ENCODE measurements around the gene MCTP1. TPM values are rescaled to one million over a fixed set of nuclear protein-coding genes. Genes with fewer than 3 reads are reported as not detected.

MCTP1 gene
- total RNA-seq, 2 experiments from 2014 or later, result not detected

DNA sequence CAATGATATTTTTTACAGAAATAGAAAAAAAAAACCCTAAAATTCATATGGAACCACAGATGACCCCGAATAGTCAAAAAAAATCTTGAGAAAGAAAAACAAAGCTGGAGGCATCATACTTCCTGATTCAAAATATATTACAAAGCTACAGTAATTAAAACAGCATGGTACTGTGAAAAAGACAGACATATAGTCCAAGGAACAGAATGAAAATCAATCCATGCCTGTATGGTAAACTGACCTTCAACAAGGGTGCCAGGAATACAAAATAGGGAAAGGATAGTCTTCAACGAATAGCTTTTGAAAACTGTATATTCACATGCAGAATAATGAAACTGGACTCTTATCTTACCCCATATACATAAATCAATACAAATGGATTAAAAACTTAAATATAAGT is 307.5 kb downstream of the MCTP1 start:
- H3K79me2 ChIP-seq (ENCODE audit: insufficient read depth, low read depth, low read length), result no peaks in the 10 kb centered on the region
- TF ChIP-seq, protein P1, sequence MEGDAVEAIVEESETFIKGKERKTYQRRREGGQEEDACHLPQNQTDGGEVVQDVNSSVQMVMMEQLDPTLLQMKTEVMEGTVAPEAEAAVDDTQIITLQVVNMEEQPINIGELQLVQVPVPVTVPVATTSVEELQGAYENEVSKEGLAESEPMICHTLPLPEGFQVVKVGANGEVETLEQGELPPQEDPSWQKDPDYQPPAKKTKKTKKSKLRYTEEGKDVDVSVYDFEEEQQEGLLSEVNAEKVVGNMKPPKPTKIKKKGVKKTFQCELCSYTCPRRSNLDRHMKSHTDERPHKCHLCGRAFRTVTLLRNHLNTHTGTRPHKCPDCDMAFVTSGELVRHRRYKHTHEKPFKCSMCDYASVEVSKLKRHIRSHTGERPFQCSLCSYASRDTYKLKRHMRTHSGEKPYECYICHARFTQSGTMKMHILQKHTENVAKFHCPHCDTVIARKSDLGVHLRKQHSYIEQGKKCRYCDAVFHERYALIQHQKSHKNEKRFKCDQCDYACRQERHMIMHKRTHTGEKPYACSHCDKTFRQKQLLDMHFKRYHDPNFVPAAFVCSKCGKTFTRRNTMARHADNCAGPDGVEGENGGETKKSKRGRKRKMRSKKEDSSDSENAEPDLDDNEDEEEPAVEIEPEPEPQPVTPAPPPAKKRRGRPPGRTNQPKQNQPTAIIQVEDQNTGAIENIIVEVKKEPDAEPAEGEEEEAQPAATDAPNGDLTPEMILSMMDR (conservative IDR thresholded peaks at IDR 0.05; ENCODE audit: low read length), result no peak
- no peak for TF ChIP-seq EZH2phosphoT487 (IDR thresholded peaks at IDR 0.05; ENCODE audit: borderline replicate concordance, low read depth, low read length)
- no TSS peak for BruUV-seq (replicated peaks)
- no peak overlapping the region for H3K27ac ChIP-seq (ENCODE audit: low read depth, low read length, poor library complexity, severe bottlenecking)
- H3K4me1 ChIP-seq (ENCODE audit: insufficient read depth, low read length, poor library complexity, severe bottlenecking), result no peaks in the 10 kb centered on the region
- no peaks in the 10 kb centered on the region for H3K9me2 ChIP-seq (ENCODE audit: insufficient read depth, low read length)
- H3K9me3 ChIP-seq (ENCODE audit: low read length), result peaks cover 12% of the 10 kb centered on the region
- H2AFZ ChIP-seq (ENCODE audit: low read length), result no peak overlapping the region
- DNase-seq (ENCODE audit: low spot score), result no peak
- H3K36me3 ChIP-seq (ENCODE audit: insufficient read depth, low read length), result no peaks in the 10 kb centered on the region
- intact Hi-C loops (cut with micrococcal nuclease; ENCODE audit: unreplicated experiment), result no loop called here
- CTCF ChIA-PET (ENCODE audit: unreplicated experiment), result no interaction called here
- POLR2A ChIA-PET, result interaction anchor here (0.6 to 0.8 kb wide), 2 partner anchors 9 to 672 kb away, joined by 3 to 4 read pairs; no protein-coding TSS in a partner anchor
- H3K4me3 ChIP-seq (ENCODE audit: low read depth, low read length, poor library complexity, severe bottlenecking), result no peak overlapping the region
- no peaks in the 10 kb centered on the region for H4K20me1 ChIP-seq (ENCODE audit: insufficient read depth, low read length)
- no peak overlapping the region for H3K4me2 ChIP-seq (ENCODE audit: low read length)

DNA sequence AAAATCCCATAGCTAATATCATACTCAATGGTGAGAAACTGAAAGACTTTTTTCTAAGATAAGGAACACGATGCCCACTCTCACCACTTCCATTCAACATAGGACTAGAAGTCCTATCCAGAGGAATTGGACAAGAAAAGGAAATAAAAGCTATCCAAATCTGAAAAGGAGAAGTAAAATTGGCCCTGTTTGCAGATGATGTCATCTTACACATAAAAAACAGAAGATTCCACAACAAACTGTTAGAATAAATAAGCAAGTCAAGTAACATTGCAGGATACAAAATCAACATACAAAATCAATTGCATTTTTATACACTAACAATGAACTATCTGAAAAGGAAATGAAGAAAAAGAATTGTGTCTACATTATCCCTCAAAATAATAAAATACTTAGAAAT is 308.0 kb downstream of the MCTP1 start:
- no TSS peak for BruUV-seq (replicated peaks)
- H3K9me2 ChIP-seq (ENCODE audit: insufficient read depth, low read length), result no peaks in the 10 kb centered on the region
- no peak overlapping the region for H2AFZ ChIP-seq (ENCODE audit: low read length)
- no peak for DNase-seq (ENCODE audit: low spot score)
- POLR2A ChIA-PET, result interaction anchor here (0.6 to 0.8 kb wide), 2 partner anchors 9 to 672 kb away, joined by 3 to 4 read pairs; no protein-coding TSS in a partner anchor
- no peaks in the 10 kb centered on the region for H3K4me1 ChIP-seq (ENCODE audit: insufficient read depth, low read length, poor library complexity, severe bottlenecking)
- CTCF ChIA-PET (ENCODE audit: unreplicated experiment), result no interaction called here
- no peaks in the 10 kb centered on the region for H3K79me2 ChIP-seq (ENCODE audit: insufficient read depth, low read depth, low read length)
- peaks cover 12% of the 10 kb centered on the region for H3K9me3 ChIP-seq (ENCODE audit: low read length)
- no peak overlapping the region for H3K27ac ChIP-seq (ENCODE audit: low read depth, low read length, poor library complexity, severe bottlenecking)
- H3K36me3 ChIP-seq (ENCODE audit: insufficient read depth, low read length), result no peaks in the 10 kb centered on the region
- H4K20me1 ChIP-seq (ENCODE audit: insufficient read depth, low read length), result no peaks in the 10 kb centered on the region
- no peak overlapping the region for H3K4me2 ChIP-seq (ENCODE audit: low read length)
- intact Hi-C loops (cut with micrococcal nuclease; ENCODE audit: unreplicated experiment), result no loop called here
- no peak overlapping the region for H3K4me3 ChIP-seq (ENCODE audit: low read depth, low read length, poor library complexity, severe bottlenecking)
- TF ChIP-seq EZH2phosphoT487 (IDR thresholded peaks at IDR 0.05; ENCODE audit: borderline replicate concordance, low read depth, low read length), result no peak
- TF ChIP-seq, protein P1 (conservative IDR thresholded peaks at IDR 0.05; ENCODE audit: low read length), result no peak

DNA sequence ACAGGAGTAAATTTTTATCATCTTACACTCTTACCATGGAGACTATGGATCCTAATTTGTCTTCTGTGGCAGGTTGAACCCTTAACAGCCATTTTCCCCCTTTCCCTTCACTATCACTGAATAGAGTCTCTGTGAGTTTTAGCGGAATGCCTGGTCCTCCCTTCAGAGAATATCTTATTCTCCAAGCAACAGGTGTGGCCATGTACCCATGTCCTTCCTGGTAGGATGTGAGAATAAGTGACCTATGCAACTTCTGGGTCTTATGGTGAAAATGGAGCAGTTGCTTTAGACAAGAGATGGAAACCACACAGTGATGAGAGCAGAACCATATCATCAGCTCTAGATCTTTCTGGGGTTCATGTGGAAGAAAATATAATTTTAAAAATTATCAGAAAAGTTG is 312.6 kb downstream of the MCTP1 start:
- Histone ChIP-seq H3K36me3 (ENCODE audit: insufficient read depth, low read length) (no peaks in the 10 kb centered on the region), H4K20me1 (ENCODE audit: insufficient read depth, low read length) (no peaks in the 10 kb centered on the region), H3K9me3 (ENCODE audit: low read length) (peaks cover 7% of the 10 kb centered on the region), H3K4me3 (ENCODE audit: low read depth, low read length, poor library complexity, severe bottlenecking) (no peak overlapping the region), H3K79me2 (ENCODE audit: insufficient read depth, low read depth, low read length) (no peaks in the 10 kb centered on the region), H2AFZ (ENCODE audit: low read length) (no peak overlapping the region), H3K4me2 (ENCODE audit: low read length) (no peak overlapping the region), H3K4me1 (ENCODE audit: insufficient read depth, low read length, poor library complexity, severe bottlenecking) (no peaks in the 10 kb centered on the region), H3K9me2 (ENCODE audit: insufficient read depth, low read length) (no peaks in the 10 kb centered on the region), H3K27ac (ENCODE audit: low read depth, low read length, poor library complexity, severe bottlenecking) (no peak overlapping the region)
- DNase-seq (ENCODE audit: low spot score), result no peak
- CTCF ChIA-PET (ENCODE audit: unreplicated experiment), result no interaction called here
- intact Hi-C loops (cut with micrococcal nuclease; ENCODE audit: unreplicated experiment), result no loop called here
- POLR2A ChIA-PET, result interaction anchor here (0.6 to 0.7 kb wide), 2 partner anchors 29 to 698 kb away, joined by 3 to 5 read pairs; no protein-coding TSS in a partner anchor
- TF ChIP-seq EZH2phosphoT487 (IDR thresholded peaks at IDR 0.05; ENCODE audit: borderline replicate concordance, low read depth, low read length), result no peak
- TF ChIP-seq, protein P1 (conservative IDR thresholded peaks at IDR 0.05; ENCODE audit: low read length), result no peak
- BruUV-seq (replicated peaks), result no TSS peak
